Measurements from ENCODE around the gene KMT2B.

DNA sequence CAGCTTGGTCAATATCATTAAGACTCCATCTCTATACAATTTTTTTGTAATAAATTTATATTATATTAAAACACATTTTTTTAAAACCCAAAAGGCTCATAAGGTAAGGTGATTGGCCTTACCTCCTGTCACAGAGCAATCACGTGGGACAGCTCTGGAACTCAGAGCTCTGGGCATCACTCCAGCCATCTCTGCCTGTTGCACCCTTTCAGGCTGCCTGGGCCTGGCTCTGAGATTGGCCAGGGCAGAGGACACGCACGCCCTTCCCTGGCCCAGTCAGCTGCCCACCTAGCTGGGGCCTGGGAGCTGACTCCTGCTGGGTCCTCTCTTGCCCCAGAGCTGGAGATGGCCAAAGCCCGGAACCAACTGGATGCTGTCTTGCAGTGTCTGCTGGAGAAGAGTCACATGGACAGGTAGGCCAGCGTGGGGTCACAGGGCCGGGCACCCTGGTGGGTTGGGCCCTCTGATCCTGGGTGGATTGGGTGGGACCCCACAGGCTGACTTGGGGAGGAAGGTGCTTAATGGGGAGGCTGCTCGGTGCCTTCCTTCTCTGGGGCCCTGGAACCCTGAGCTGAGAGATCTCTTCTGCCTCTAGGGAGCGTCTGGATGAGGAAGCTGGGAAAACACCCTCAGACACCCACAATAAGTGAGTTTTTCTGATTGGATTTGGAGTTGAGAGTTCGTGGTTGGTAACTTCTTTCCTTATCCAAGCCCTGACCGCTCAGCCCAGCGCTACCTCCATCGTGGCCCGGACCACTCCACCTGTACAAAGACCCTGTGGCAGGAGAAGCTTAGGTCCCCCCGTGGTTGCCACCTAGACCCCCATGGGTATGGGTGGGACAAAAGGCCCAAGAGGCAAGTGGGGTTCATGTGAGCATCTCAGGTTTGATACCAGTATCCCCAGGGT, 34.3 kb downstream of the KMT2B start:
- TF ChIP-seq ZNF121 (CRISPR knock-in tag; IDR thresholded peaks at IDR 0.05) (no peak), OVOL2 (CRISPR knock-in tag; IDR thresholded peaks at IDR 0.05; ENCODE audit: borderline replicate concordance) (no peak), SMAD4 (CRISPR knock-in tag; IDR thresholded peaks at IDR 0.05) (no peak), FOXJ3 (CRISPR knock-in tag; IDR thresholded peaks at IDR 0.05; ENCODE audit: borderline replicate concordance) (no peak)
- TF ChIP-seq, protein P1, sequence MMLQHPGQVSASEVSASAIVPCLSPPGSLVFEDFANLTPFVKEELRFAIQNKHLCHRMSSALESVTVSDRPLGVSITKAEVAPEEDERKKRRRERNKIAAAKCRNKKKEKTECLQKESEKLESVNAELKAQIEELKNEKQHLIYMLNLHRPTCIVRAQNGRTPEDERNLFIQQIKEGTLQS (CRISPR knock-in tag; conservative IDR thresholded peaks at IDR 0.05): no peak
- TF ChIP-seq, protein P2, sequence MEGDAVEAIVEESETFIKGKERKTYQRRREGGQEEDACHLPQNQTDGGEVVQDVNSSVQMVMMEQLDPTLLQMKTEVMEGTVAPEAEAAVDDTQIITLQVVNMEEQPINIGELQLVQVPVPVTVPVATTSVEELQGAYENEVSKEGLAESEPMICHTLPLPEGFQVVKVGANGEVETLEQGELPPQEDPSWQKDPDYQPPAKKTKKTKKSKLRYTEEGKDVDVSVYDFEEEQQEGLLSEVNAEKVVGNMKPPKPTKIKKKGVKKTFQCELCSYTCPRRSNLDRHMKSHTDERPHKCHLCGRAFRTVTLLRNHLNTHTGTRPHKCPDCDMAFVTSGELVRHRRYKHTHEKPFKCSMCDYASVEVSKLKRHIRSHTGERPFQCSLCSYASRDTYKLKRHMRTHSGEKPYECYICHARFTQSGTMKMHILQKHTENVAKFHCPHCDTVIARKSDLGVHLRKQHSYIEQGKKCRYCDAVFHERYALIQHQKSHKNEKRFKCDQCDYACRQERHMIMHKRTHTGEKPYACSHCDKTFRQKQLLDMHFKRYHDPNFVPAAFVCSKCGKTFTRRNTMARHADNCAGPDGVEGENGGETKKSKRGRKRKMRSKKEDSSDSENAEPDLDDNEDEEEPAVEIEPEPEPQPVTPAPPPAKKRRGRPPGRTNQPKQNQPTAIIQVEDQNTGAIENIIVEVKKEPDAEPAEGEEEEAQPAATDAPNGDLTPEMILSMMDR (IDR thresholded peaks at IDR 0.05): no peak
